Neural progenitor cell (in vitro differentiated cells): ENCODE results near the gene ACP4. TPM values are rescaled to one million over a fixed set of nuclear protein-coding genes. Genes with fewer than 3 reads are reported as not detected.

Experiments
- DNase-seq: peaks from one replicate; pipeline ENCODE4 v3.0.0-alpha.2; 2016; ENCODE audit warnings: low spot score
- H2AFZ ChIP-seq: fragments of 200-600 bp; sonication (generic); replicated peaks from 2 replicates; pipeline ENCODE4 v1.6.1; 2016; ENCODE audit warnings: antibody characterized with exemption
- H3F3A ChIP-seq: fragments of 200-600 bp; sonication (generic); 2 replicates; pipeline ENCODE4 v1.6.1; 2016; ENCODE audit warnings: antibody characterized with exemption, low read depth
- H3K27ac ChIP-seq: fragments of 200-600 bp; sonication (generic); 2 replicates; pipeline ENCODE4 v1.5.1; 2016; ENCODE audit warnings: mild to moderate bottlenecking
- H3K27me3 ChIP-seq: fragments of 200-600 bp; sonication (generic); 2 replicates; pipeline ENCODE4 v1.6.1; 2016; ENCODE audit warnings: mild to moderate bottlenecking, moderate library complexity
- H3K36me3 ChIP-seq: fragments of 200-600 bp; sonication (generic); 2 replicates; pipeline ENCODE4 v1.5.1; 2016
- H3K4me1 ChIP-seq: fragments of 200-600 bp; sonication (generic); 2 replicates; pipeline ENCODE4 v1.6.1; 2016; ENCODE audit warnings: mixed run types
- H3K4me2 ChIP-seq: fragments of 200-600 bp; sonication (generic); 2 replicates; pipeline ENCODE4 v1.6.1; 2016
- H3K4me3 ChIP-seq: fragments of 200-600 bp; sonication (generic); 2 replicates; pipeline ENCODE4 v1.5.1; 2016
- H3K79me2 ChIP-seq: fragments of 200-600 bp; sonication (generic); 2 replicates; pipeline ENCODE4 v1.6.1; 2016; ENCODE audit warnings: low read depth
- H3K9ac ChIP-seq: fragments of 200-600 bp; sonication (generic); 2 replicates; pipeline ENCODE4 v1.6.1; 2016
- H3K9me3 ChIP-seq: fragments of 200-600 bp; sonication (generic); 2 replicates; pipeline ENCODE4 v1.5.1; 2016; ENCODE audit warnings: low read depth
- H4K20me1 ChIP-seq: fragments of 200-600 bp; sonication (generic); 2 replicates; pipeline ENCODE4 v1.6.1; 2016; ENCODE audit warnings: low read depth
- H3K27ac Mint-ChIP-seq: 3 replicates; pipeline ENCODE4 v1.8.0; 2021; ENCODE audit warnings: mixed read lengths
- H3K27me3 Mint-ChIP-seq: 2 replicates; pipeline ENCODE4 v1.8.0; 2022; ENCODE audit warnings: low read depth, mild to moderate bottlenecking, inconsistent platforms, moderate library complexity, mixed read lengths; ENCODE audit not compliant: insufficient read depth
- H3K36me3 Mint-ChIP-seq: 3 replicates; pipeline ENCODE4 v1.8.0; 2021; ENCODE audit warnings: mixed read lengths
- H3K4me1 Mint-ChIP-seq: 3 replicates; pipeline ENCODE4 v1.8.0; 2021; ENCODE audit warnings: mixed read lengths
- H3K4me3 Mint-ChIP-seq: 3 replicates; pipeline ENCODE4 v1.8.0; 2021; ENCODE audit warnings: mild to moderate bottlenecking, moderate library complexity, mixed read lengths
- H3K9me3 Mint-ChIP-seq: 3 replicates; pipeline ENCODE4 v1.8.0; 2020; ENCODE audit warnings: mixed read lengths
- CTCF ChIP-seq: fragments of 200-600 bp; sonication (generic); IDR thresholded peaks from 2 replicates; pipeline ENCODE4 v1.5.1; 2017; ENCODE audit warnings: antibody characterized with exemption, mild to moderate bottlenecking
- EZH2 ChIP-seq: fragments of 200-600 bp; sonication (generic); IDR thresholded peaks from 2 replicates; pipeline ENCODE4 v1.6.1; 2017; ENCODE audit warnings: antibody characterized with exemption, mild to moderate bottlenecking, moderate library complexity
- EZH2phosphoT487 ChIP-seq: fragments of 200-600 bp; sonication (generic); IDR thresholded peaks from 2 replicates; pipeline ENCODE4 v1.6.1; 2017; ENCODE audit warnings: antibody characterized with exemption
- total RNA-seq: library from RNA; depleted of rRNA; stranded (reverse); fragments of >200 nt; gene quantifications from 2 replicates; pipeline ENCODE4 v1.2.3, GENCODE V29; 2015; ENCODE audit warnings: low replicate concordance

Gene ACP4
- total RNA-seq, 1 donor from 2014 or later = not detected

- H3K36me3 ChIP-seq = no peaks in the 10 kb centered on the region
- H3K9me3 ChIP-seq = no peaks in the 10 kb centered on the region
- H3K4me2 ChIP-seq = no peak overlapping the region
- no peak overlapping the region for H3K9ac ChIP-seq
- H3K27me3 Mint-ChIP-seq = peaks cover 33% of the 10 kb centered on the region
- H3K4me1 ChIP-seq = no peaks in the 10 kb centered on the region
- no peak overlapping the region for H3K4me3 ChIP-seq
- peaks cover 6% of the 10 kb centered on the region for H3K9me3 Mint-ChIP-seq
- TF ChIP-seq EZH2phosphoT487 (no peak), EZH2 (no peak), CTCF (no peak)
- no peak overlapping the region for H2AFZ ChIP-seq
- peaks cover 51% of the 10 kb centered on the region for H3K27me3 ChIP-seq
- H3K79me2 ChIP-seq = no peaks in the 10 kb centered on the region
- no peaks in the 10 kb centered on the region for H3F3A ChIP-seq
- no peak overlapping the region for H3K4me3 Mint-ChIP-seq
- H3K27ac Mint-ChIP-seq = no peak overlapping the region
- H4K20me1 ChIP-seq = no peaks in the 10 kb centered on the region
- no peak overlapping the region for H3K27ac ChIP-seq
- H3K36me3 Mint-ChIP-seq = no peaks in the 10 kb centered on the region
- no peaks in the 10 kb centered on the region for H3K4me1 Mint-ChIP-seq
- DNase-seq = no peak
These were observed 40.8 kb downstream of the ACP4 start for GRCh38 chr19:50831026-50831396.

- Histone ChIP-seq H3K4me2 (no peak overlapping the region), H3K27me3 (peaks cover 54% of the 10 kb centered on the region), H3F3A (no peaks in the 10 kb centered on the region), H2AFZ (no peak overlapping the region), H3K27ac (no peak overlapping the region), H3K4me1 (no peaks in the 10 kb centered on the region), H3K79me2 (no peaks in the 10 kb centered on the region), H3K9ac (no peak overlapping the region), H3K4me3 (no peak overlapping the region), H3K36me3 (no peaks in the 10 kb centered on the region), H4K20me1 (no peaks in the 10 kb centered on the region), H3K9me3 (no peaks in the 10 kb centered on the region)
- no peak for DNase-seq
- Mint-ChIP-seq H3K36me3 (peaks cover 2% of the 10 kb centered on the region), H3K9me3 (peaks cover 4% of the 10 kb centered on the region), H3K4me1 (peaks cover 6% of the 10 kb centered on the region), H3K4me3 (no peak overlapping the region), H3K27ac (peak overlapping the region; percentile 46), H3K27me3 (peaks cover 39% of the 10 kb centered on the region)
- no peak for TF ChIP-seq EZH2
These were observed 42.5 kb downstream of the ACP4 start for GRCh38 chr19:50832666-50833065.

DNA sequence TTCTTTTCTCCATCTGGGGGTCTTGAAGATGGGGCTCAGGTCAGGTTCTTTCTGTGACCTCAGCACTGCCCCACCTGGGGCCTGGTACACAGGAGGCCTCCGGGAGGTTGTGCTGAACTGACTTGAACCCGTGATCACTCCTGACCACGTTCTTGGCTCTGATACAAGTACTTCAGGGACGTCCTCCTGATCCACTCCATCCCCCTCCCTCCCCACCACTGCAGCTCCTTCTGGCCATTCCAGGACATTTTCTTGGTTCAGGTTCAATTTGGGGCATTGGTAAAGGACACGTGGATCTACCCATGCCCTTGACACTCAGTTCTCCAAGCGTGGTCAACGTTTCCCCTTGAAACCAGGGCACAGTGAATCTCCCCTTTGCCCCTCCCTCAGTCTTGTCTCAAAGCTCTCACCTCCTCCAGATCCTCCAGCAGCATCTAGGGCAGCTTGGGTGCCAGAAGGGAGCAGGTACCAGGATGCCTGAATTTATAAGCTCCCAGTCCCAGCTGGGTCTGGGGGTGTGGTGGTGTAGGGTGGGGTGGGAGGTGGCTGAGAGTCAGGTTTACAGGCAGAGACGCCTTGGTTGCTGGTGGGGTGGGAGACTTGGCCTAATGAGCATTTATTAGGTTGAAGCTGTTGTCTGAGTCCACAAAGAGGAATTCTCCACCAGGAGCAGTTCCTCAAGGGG lies 43.0 kb downstream of the ACP4 start, which contains the start of gene KLK15:
Gene KLK15 (minus strand): TSS at position 458 of the 685 bp plus-strand sequence. CDS start 2,082 bp downstream, outside the sequence.
- no peaks in the 10 kb centered on the region for H3F3A ChIP-seq
- H2AFZ ChIP-seq = no peak within 1 kb of the TSS
- Mint-ChIP-seq H3K4me3 (no peak within 1 kb of the TSS), H3K4me1 (peaks cover 8% of the 10 kb centered on the region), H3K27me3 (peaks cover 42% of the 10 kb centered on the region), H3K36me3 (peaks cover 2% of the 10 kb centered on the region), H3K9me3 (peaks cover 4% of the 10 kb centered on the region), H3K27ac (peak within 1 kb of the TSS; percentile 46)
- no peaks in the 10 kb centered on the region for H4K20me1 ChIP-seq
- H3K27me3 ChIP-seq = peaks cover 60% of the 10 kb centered on the region
- no peak within 1 kb of the TSS for H3K27ac ChIP-seq
- no peaks in the 10 kb centered on the region for H3K4me1 ChIP-seq
- no peak for TF ChIP-seq EZH2phosphoT487
- TF ChIP-seq CTCF = no peak
- TF ChIP-seq EZH2 = no peak
- H3K9ac ChIP-seq = no peak within 1 kb of the TSS
- no peak within 1 kb of the TSS for H3K4me3 ChIP-seq
- no peaks in the 10 kb centered on the region for H3K9me3 ChIP-seq
- DNase-seq = no peak
- H3K36me3 ChIP-seq = no peaks in the 10 kb centered on the region
- no peaks in the 10 kb centered on the region for H3K79me2 ChIP-seq
- H3K4me2 ChIP-seq = no peak within 1 kb of the TSS

- Mint-ChIP-seq H3K27me3 (peaks cover 45% of the 10 kb centered on the region), H3K4me1 (peaks cover 10% of the 10 kb centered on the region), H3K4me3 (no peak overlapping the region), H3K9me3 (peaks cover 4% of the 10 kb centered on the region), H3K36me3 (peaks cover 2% of the 10 kb centered on the region), H3K27ac (no peak overlapping the region)
- peaks cover 62% of the 10 kb centered on the region for H3K27me3 ChIP-seq
- H3F3A ChIP-seq = no peaks in the 10 kb centered on the region
- H3K4me2 ChIP-seq = no peak overlapping the region
- no peaks in the 10 kb centered on the region for H3K4me1 ChIP-seq
- H3K9me3 ChIP-seq = no peaks in the 10 kb centered on the region
- no peak overlapping the region for H3K4me3 ChIP-seq
- H3K9ac ChIP-seq = no peak overlapping the region
- no peak overlapping the region for H2AFZ ChIP-seq
- TF ChIP-seq CTCF (no peak), EZH2phosphoT487 (no peak)
- no peaks in the 10 kb centered on the region for H3K36me3 ChIP-seq
- H3K79me2 ChIP-seq = no peaks in the 10 kb centered on the region
- no peak overlapping the region for H3K27ac ChIP-seq
- no peaks in the 10 kb centered on the region for H4K20me1 ChIP-seq
- no peak for DNase-seq
These were observed 43.6 kb downstream of the ACP4 start for GRCh38 chr19:50833802-50834167.
